GM12874 (cell line): ENCODE results near the gene CEND1.

Experiments used
- TF ChIP-seq, protein P1 (sequence below): IDR thresholded peaks from 2 replicates; pipeline ENCODE4 v1.5.1; 2011; ENCODE audit warnings: low read depth, mild to moderate bottlenecking, control low read depth, low read length, moderate library complexity; ENCODE audit not compliant: insufficient read depth

The CEND1 gene

DNA sequence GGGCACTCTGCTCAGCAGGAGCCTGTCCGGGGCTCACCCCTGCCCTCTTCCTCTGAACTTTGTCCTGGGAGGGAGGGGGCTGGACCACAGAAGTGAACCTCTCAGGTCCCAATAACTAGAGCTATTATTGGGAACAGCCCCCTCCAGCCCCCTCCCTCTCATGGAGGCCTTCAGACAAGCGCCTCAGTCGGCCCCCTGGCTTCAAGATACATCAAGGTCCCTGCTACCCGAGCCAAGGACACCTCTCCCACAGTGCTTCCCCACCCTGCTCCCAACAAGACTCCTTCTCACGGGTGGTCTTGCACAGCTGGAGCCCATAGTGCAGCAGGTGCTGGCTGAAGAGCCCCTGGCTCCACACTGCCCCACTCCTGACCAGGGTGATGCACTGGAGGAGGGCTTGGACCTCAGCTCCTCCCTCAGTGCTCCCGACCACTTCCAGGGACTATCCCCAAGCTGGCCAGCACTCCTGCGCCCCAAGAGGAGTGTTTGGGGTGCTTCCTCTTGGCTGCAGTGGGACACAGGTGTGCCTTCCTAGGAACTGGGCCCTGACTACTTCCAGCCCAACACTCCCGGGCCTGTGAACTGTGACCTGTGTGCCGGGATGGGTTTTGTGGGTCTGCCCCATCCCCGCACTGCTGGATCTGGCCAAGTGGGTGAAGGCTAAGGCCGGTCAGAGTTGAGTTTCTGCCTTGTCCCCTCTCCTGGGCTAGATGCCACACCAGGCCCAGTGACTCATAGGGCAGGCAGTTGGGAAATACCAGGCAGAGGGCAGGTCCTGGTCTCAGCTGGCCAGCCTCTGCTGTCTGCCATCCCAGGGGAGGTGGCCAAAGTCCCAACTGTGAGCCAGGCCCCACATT lies 31.0 kb upstream of the CEND1 start:
- TF ChIP-seq, protein P1, sequence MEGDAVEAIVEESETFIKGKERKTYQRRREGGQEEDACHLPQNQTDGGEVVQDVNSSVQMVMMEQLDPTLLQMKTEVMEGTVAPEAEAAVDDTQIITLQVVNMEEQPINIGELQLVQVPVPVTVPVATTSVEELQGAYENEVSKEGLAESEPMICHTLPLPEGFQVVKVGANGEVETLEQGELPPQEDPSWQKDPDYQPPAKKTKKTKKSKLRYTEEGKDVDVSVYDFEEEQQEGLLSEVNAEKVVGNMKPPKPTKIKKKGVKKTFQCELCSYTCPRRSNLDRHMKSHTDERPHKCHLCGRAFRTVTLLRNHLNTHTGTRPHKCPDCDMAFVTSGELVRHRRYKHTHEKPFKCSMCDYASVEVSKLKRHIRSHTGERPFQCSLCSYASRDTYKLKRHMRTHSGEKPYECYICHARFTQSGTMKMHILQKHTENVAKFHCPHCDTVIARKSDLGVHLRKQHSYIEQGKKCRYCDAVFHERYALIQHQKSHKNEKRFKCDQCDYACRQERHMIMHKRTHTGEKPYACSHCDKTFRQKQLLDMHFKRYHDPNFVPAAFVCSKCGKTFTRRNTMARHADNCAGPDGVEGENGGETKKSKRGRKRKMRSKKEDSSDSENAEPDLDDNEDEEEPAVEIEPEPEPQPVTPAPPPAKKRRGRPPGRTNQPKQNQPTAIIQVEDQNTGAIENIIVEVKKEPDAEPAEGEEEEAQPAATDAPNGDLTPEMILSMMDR: no peak

DNA sequence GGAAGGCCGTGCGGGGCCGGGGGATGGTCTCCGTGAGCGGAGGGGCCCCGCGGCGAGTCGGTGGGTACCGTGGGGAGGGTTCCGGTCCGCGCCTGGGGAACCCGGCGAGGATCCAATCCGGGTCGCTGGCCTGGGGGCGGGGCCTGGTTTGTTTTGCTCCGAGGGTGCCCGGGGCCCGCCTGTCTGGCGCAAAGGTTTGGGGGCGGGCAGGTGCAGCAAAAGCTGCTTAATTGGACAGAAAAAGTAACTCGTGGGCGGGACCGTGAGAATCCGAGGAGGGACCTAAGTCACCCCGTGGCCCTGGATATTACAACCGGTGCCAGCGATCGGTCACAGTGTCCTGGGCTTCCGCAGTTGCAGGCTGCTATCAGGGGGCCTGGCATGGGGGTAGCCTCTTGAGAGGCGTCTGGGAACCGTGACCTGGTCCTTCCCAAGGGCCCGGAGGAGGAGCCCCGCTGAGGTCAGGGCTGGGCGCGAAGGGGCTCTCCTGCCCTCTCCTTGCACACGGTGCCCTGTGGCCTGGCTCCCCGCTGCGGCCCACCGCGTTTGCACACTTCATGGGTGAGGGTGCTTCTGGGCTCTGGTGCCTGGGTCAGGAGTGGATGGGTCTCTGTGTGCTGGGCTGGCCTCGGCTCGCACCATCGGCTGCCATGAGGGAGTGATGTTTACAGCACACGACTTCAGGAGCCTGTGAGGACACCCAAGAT lies 30.2 kb upstream of the CEND1 start:
- TF ChIP-seq, protein P1: no peak

DNA sequence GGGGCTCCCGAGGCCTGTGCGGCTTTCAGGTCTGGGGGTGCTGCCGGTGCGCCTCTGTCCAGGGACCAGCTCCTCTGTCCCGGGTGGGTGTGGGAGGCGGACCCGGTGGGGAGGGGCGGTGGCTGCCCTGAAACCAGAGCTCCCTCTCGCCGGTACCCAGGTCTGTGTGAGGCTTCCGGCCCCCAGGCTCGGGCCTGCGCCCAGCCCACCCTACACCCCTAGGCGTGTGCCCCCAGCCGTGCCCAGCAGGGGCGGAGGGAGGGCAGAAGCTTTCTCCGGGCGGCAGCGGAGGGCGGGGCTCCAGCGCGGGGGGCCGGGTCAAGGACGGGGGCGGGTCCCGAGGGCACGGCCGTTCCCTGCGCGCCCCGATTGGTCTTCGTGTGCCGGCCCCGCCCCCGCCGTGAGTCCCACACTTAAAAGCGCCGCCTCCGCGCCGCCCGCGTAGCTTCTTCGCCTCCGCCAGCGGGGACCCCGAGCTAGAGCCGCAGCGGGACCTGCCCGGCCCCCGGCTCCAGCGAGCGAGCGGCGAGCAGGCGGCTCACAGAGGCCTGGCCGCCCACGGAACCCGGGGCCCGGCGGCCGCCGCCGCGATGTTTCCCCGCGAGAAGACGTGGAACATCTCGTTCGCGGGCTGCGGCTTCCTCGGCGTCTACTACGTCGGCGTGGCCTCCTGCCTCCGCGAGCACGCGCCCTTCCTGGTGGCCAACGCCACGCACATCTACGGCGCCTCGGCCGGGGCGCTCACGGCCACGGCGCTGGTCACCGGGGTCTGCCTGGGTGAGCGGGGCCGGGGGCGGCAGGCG lies 29.4 kb upstream of the CEND1 start:
- TF ChIP-seq, protein P1: 0 out of 2 replicates have a peak, but pooled peaks have one; percentile 7

DNA sequence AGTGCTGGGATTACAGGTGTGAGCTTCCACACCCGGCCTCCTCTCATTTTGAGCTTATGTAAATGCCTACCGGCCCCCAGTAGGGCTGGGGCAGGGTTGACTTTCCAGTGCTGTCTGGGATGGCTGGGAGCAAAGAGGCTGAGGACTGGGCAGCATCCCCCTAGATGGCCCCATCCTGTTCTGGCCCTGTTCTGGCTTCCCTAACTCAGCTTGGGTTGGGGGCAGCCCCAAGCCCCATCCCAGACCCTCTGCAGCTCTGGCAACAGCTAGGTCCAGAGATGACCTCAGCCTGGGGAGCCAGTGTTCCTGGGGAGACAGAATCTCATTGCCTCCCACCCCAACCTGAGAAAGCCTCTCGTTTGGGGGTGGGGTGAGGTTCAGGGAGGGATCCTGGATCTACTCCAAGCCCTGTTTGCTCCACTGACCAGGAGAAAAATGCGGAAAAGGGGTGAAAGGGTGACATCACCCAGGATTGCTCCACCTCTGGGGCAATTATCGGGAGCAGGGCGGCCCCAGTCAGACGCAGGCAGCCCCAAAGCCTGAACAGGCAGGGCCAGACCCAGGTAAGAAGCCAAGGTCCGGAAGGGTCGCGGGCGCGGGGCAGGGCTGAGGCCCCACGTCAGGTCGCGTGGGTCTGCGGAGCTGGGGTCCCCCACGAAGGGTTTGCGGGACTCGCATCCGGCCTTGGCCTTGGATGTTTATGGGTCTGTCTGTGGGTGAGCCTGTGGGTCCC lies 28.7 kb upstream of the CEND1 start, which contains the start of gene PNPLA2:
Gene PNPLA2, plus strand, starts transcription at position 519 of the 733 bp plus-strand sequence. CDS start 805 bp downstream, outside the sequence.
- TF ChIP-seq, protein P1: no peak

DNA sequence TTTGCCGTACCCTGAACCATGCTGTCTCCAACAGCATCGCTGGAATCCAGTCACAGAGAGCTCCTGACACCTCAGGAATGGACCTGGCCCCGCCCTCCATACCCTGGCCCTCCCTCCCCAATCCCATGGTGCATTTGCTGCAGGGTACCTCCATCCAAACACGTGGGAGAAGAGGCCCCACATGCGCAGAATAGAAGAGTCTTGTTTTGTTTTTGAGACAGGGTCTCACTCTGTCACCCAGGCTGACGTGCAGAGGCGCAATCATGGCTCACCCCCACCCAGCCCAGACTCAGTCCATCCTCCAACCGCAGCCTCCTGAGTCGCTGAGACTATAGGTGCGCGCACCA lies 26.5 kb upstream of the CEND1 start:
- TF ChIP-seq, protein P1: no peak

DNA sequence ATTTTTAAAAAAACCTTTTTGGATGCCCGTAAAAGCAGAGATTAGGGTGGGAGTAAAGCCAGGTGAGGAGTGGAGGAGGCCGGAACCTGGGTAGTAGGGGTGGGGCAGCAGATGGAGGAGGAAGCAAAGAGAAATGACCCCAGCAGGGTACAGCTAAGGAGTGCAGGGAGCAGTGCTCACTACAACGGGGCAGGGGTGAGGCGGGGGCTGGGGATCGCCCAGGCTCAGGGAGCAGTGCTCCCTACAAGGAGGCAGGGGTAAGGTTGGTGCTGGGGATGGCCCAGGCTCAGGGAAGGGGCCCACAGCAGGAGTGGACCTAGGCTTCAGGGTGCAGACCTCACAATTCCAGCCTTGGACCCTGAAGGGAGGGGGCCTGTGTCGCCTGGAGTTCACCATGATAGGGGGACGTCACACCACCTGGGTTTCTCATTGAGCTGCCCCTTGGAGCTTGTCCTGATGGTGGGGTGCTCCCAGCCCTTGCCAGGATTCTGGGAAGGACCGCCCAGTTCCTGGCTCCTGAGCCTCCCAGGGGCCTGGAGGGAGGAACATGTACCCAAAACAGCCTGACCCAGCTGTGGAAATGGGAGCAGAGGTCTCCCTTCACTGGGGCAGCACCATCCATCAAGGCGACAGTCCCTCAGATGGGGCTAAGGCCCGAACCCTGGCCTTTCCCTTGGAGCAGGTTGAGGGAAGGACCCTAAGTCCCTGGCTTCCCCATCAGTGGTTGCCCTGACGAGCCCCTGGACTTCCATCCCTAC lies 26.0 kb upstream of the CEND1 start:
- TF ChIP-seq, protein P1: no peak
